ENCODE results near the gene COA6.

- TF ChIP-seq CTCF (conservative IDR thresholded peaks at IDR 0.05) (no peak), ZFX (IDR thresholded peaks at IDR 0.05) (no peak)
Observed at GRCh38 chr1:234401658-234402057, 28.4 kb downstream of the COA6 start.
